Islet of Langerhans (tissue), 1 donor: ENCODE results near the gene NUP210L.
"Not testable (repeated sequence)": the region's sequence is repeated elsewhere in the genome, so short reads cannot be mapped to it uniquely, and the experiment has no call there.

Experiments
- FAIRE-seq: peaks from one replicate; lab custom pipeline; 2011; peaks lifted over from hg19 to GRCh38; lab: Jason Lieb, UNC

NUP210L gene

GRCh38 chr1:153991806-153992205 is 163.1 kb downstream of the NUP210L start:
- FAIRE-seq: no peak

- FAIRE-seq: no peak
These were observed 163.7 kb downstream of the NUP210L start for GRCh38 chr1:153991151-153991630.

DNA sequence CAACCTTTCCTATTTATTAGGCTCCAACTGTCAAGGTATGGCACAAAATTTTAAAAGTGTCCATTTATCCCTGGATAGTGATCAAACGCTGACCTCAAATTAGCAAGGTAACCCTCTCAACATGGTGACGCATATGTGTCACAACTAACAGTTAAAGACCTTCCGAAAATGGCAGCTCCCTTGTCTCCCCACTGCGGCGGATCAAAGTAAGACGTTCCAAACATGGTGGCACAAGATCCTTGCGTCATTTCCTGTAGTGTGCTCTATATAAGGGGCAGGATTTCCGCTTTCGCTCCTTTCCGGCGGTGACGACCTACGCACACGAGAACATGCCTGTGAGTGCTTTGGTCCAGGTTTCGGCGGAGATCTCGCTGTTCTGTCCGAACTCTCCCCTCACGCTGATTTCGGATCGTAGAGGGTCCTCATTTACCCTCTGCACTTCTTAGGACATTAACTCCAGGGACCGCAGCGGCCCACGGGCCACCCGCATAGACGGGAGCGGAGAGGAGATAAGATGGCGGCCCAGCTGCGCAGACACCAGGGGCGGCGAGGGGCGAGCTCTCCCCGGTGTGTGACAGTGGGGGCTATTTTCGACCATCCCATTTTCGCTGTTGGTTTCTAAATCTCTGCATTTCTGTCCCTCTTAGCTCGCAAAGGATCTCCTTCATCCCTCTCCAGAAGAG is 164.3 kb downstream of the NUP210L start, which contains the start of gene RPS27:
Gene RPS27, plus strand, starts transcription at position 295 of the 683 bp plus-strand sequence. Its CDS starts 35 bp downstream, at position 330.
- FAIRE-seq: peak; percentile 96

DNA sequence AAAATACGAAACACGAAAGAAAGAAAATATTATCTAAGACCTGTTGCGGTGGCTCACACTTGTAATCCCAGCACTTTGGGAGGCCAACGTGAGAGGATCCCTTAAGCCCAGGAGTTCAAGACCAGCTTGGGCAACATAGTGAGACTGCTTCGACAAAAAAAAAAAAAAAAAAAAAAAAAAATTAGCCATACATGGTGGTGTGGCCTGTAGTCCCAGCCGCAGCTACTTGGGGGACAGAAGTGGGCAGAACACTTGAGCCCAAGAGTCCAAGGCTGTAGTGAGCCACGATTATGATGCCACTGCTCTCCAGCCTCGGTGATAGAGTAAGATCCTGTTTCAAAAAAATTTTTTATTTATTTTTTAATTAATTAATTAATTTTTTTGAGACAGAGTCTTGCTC is 167.3 kb downstream of the NUP210L start:
- no peak for FAIRE-seq

GRCh38 chr1:153985941-153986761 is 168.7 kb downstream of the NUP210L start, which contains the start of gene RAB13:
TSS of gene RAB13 (minus strand) at chr1:153986339. CDS start at chr1:153986236, 103 bp downstream.
- no peak for FAIRE-seq

- FAIRE-seq: no peak
These were observed 169.4 kb downstream of the NUP210L start for GRCh38 chr1:153985341-153985912.

- no peak for FAIRE-seq
These were observed 170.6 kb downstream of the NUP210L start for GRCh38 chr1:153984123-153984894.

DNA sequence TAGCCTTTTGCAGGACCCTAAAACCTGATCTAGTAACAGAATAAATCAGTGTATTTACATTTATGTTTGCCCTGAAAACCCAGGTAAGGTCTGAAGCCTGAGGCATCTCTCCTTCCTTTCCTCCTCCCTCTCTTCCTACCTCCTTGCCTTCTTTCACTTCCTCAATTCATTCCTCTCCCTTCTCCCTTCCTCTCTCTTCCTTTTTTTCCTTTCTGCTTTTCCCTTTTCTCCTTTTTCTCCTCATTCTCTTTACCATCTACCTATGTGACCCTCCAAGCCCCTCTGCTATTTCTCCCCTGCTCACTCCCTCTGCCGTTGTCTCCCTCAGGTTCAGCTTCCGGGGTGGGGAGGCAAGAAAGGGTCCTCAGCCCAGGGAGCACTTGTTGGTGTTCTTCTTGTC is 173.1 kb downstream of the NUP210L start:
- not testable (repeated sequence) for FAIRE-seq

- FAIRE-seq: not testable (repeated sequence)
These were observed 175.8 kb downstream of the NUP210L start for GRCh38 chr1:153979091-153979490.

GRCh38 chr1:153978274-153978909 is 176.5 kb downstream of the NUP210L start:
- FAIRE-seq: no peak

DNA sequence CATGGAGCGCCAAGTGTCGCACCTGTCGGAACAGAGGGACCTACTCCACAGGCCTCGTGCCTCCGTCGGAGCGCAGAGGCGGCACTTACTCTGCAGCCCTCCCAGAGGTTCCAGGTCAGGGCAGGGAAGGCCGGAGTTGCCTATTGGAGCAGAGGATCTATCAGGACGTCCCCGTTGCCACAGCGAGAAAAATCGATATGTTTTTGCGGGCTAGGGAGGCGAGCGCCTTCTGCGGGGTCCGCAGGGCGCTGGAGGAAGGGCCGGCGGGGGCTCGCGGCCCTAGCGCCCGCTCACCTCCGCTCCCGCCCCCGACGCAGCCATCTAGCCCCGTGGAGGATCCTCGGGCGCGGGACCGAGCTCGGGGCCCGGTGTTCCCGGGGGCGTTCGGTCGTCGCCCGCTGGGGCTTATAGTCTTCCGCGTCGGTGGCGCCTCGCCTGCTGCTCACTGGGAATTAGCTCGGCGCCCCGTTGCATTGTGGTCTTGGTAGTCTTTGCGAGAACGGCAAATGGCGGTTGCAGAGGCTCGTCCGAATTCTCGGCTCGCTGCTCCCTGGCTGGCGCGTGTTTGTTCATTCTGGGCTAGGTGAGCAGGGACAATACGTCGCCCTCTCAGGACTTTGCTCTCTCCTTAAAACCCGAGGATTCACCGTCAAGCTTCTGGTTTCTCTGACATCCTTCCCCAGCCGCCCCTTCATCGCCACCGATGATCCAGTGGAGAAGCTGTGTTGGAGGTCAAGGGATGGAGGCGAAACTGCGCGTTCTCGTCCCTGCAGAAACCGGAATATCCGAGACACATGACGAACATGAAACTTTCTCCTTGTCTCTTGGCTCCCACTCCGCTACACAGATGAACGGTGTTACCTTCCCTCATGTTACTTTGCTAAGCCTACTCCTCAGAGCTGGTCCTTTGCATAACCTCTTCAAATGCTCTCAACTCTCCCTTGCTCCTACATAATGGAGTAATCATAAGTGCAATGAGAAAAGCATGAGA is 177.3 kb downstream of the NUP210L start, which contains the start of gene JTB:
Gene JTB, minus strand, starts transcription at position 425 of the 991 bp plus-strand sequence. Its CDS starts 422 bp downstream, at position 3.
- no peak for FAIRE-seq

GRCh38 chr1:153976819-153977249 is 178.0 kb downstream of the NUP210L start:
- no peak for FAIRE-seq

GRCh38 chr1:153973525-153973924 is 181.3 kb downstream of the NUP210L start:
- no peak for FAIRE-seq

GRCh38 chr1:153973071-153973470 is 181.8 kb downstream of the NUP210L start:
- FAIRE-seq: no peak

- no peak for FAIRE-seq
These were observed 184.5 kb downstream of the NUP210L start for GRCh38 chr1:153970346-153970745.

GRCh38 chr1:153968972-153969371 is 185.9 kb downstream of the NUP210L start:
- FAIRE-seq: no peak

DNA sequence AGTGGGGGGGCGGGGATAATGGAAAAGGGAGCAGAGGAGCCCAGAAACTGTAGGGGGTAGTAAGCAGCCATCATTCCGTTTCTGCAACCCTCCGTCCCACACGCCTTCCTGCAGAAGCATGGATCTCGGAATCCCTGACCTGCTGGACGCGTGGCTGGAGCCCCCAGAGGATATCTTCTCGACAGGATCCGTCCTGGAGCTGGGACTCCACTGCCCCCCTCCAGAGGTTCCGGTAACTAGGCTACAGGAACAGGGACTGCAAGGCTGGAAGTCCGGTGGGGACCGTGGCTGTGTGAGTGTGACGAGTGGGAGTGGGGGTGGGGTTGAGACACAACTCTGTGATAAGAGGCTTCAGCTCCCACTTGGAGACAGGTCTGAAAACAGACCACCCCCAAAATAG is 186.5 kb downstream of the NUP210L start:
- FAIRE-seq: no peak

- FAIRE-seq: no peak
These were observed 186.9 kb downstream of the NUP210L start for GRCh38 chr1:153968000-153968363.

DNA sequence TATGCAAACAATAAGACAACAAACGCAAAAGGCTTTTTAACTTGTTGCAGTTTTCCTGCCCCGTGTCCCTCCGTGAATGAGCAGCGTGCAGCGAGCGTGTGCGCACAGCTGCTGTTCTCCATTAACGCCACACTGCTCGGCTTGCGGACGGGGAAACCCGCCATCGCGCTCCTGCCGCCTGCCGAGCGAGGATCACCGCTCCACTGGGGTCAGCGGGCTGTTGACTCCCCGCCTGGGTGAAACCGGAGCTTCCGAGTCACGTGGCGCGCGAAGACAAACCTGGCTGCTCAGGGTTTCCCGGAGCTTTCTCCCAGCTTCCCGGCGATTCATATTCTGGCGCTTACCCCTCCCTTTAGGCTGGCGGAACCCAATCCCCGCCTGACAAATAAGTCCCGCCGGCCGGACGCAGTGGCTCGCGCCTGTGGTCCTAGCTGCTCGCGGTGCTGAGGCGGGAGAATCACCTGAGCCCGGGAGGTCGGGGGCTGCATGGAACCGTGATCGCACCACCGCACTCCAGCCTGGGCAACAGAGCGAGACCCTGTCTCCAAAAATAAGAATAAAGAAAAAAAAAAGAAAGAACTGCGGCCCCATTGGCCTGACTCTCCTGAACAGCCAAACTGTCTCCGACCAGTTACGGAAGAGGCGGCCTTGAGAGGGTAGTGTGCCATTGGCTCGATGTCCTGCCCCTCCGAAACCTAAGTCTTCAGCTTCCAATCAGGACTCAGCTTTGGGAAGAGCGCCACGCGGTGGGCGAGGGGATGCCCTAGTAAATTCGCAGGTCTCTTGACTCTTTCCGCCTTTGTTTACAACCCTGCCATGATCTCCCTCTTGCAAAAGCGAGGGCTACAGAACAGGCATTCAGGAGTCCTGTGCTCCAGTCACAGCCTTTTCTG is 187.5 kb downstream of the NUP210L start, which contains the start of gene CREB3L4:
Gene CREB3L4, plus strand, starts transcription at position 796 of the 893 bp plus-strand sequence. CDS start 624 bp downstream, outside the sequence.
- FAIRE-seq: no peak
